ENCODE results near the gene IGF1.
"Not testable (repeated sequence)": the region's sequence is repeated elsewhere in the genome, so short reads cannot be mapped to it uniquely, and the experiment has no call there.

IGF1 gene

GRCh38 chr12:102461501-102461900 is 18.9 kb downstream of the IGF1 start:
- no peak for DNase-seq (ENCODE audit: low read depth)

DNA sequence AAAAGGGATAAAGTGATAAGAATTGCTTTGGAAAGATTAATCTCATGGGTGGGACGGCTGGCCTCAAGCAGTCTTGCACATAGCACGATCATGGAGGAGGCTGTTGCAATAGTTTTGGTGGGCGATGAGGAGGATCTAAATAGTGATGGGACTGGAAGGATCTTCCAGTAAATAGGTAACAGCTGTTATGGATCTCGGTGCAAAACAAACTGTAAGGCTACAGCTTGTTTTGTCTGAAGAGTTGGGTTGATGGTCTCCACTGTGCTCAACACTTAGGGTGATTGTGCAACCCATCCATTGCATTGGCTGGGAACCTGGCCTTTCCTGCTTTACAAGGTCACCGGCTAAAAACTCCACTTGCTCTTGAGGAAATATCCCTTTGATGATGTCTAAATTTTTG is 21.0 kb downstream of the IGF1 start:
- no peak for DNase-seq (ENCODE audit: low read depth)

DNA sequence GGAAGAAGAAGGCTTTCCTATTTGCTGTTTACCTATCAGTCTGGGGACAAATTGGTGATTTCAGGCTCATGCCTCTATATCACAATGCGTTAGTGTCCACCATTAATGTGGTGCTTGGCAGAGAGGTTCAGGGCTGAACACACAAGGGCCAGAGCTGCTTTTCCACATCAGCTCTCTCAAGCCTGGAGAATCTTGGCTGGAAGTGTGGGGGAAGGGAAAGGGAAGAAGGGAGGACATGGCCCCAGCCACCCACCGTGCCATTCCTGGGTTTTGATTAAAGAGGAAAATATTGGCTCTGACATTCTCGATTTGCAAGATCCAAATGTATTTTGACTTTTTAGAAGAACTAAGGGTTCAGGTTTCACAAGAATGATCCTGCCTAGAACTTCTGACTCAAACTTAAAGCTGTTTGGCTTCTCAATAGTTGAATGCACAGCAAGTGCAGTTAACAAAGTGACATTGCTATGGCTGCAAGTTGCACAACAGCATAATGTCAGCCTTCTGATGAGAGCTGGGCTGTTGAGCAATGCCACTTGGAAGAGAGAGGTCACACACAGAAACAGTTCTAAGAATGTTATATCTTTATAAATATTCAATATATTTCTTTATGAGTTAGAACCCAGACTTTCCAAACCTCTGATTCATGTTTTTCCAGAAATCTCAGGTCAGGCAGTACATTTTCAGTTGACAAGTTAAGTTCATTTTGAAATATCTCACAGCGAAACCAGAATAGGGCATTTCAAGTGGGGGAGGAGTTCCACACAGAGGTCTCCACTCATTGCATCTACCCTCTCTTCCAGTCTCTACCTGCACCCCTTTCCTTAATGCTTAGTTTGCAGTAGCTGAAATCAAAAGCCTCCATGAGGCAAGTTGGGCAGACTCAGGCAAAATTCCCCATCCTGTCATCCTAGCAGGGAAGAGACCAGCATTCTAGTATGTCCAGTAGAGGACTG is 25.3 kb downstream of the IGF1 start:
- DNase-seq (ENCODE audit: low read depth): no peak

DNA sequence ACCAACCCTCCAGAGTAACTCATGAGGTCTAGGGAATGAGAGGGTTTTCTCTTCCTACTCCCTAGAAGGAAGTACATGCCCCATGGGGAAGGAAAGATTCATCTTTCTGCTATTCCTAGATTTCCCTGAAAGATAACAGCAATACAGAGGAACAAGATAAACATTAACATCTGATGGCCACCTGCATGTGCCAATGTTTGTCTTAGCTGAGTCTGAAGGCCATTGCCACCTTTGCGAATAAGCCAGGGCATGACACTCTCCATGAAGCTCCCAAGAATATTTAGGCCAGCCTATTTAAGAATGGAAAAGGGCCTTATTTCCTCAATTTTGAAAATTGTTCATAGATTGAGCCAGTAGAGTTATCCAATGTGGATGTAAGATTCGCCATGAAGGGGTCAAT is 26.0 kb downstream of the IGF1 start:
- DNase-seq (ENCODE audit: low read depth): no peak

DNA sequence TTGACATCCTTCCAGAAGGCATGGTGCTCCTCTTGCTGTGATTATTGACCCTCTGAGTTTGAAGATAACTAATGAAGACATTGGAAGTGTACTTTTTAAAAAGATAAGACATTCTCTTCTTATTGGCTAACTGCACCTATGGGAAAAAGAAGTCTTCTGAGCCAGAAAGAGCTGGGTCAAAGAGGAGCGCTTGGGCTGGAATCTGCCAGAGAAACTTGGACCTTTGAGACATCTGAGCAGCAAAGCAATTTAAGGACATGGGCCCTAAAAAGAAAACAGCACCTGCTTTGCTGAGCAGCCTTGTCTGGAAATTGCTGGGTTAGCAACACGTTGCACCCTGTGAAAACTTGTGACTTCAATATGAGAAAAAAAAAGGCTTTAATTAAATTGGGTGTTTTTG is 27.8 kb downstream of the IGF1 start:
- no peak for DNase-seq (ENCODE audit: low read depth)

DNA sequence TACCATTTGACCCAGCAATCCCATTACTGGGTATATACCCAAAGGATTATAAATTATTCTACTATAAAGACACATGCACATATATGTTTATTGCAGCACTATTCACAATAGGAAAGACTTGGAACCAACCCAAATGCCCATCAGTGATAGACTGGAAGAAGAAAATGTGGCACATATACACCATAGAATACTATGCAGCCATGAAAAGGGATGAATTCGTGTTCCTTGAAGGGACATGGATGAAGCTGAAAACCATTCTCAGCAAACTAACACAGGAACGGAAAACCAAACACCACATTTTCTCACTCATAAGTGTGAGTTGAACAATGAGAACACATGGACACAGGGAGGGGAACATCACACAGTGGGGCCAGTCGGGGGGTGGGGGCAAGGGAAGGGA is 31.3 kb downstream of the IGF1 start:
- not testable (repeated sequence) for DNase-seq (ENCODE audit: low read depth)

DNA sequence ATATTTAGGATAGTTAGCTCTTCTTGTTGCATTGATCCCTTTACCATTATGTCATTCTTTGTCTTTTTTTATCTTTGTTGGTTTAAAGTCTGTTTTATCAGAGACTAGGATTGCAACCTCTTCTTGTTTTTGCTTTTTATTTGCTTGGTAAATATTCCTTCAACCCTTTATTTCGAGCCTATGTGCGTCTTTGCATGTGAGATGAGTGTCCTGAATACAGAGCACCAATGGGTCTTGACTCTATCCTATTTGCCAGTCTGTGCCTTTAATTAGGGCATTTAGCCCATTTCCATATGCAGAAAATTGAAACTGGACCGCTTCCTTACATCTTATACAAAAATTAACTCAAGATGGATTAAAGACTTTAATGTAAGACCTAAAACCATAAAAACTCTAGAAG is 32.9 kb downstream of the IGF1 start:
- not testable (repeated sequence) for DNase-seq (ENCODE audit: low read depth)

- DNase-seq (ENCODE audit: low read depth): no peak
These were observed 35.7 kb downstream of the IGF1 start for GRCh38 chr12:102444707-102445106.

GRCh38 chr12:102444093-102444492 is 36.3 kb downstream of the IGF1 start:
- DNase-seq (ENCODE audit: low read depth): no peak

DNA sequence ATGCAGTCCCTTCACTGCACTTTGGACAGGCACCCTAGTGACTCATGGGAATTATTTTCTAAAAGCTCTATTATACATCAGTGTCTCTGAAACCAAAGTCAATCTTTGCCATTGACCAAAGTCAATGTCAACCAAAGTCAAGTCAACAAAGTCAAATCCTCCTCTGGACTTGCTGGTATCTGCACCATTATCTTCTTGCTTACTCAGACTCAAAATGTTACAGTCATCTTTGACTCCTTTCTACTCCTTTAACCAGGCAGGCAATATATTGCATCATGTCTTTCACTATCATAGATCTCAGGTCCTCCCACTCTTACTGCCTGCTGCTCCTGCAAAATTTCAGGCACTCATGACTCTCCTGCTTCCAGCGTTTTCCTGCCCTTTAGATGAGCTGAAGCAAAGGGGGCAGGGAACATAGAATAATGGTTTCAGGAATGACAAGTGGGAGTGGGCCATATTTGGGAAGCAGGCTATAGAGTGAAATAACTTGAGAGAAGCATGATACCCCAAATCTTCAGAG is 39.2 kb downstream of the IGF1 start:
- no peak for DNase-seq (ENCODE audit: low read depth)

- no peak for DNase-seq (ENCODE audit: low read depth)
These were observed 40.6 kb downstream of the IGF1 start for GRCh38 chr12:102439426-102440405.

DNA sequence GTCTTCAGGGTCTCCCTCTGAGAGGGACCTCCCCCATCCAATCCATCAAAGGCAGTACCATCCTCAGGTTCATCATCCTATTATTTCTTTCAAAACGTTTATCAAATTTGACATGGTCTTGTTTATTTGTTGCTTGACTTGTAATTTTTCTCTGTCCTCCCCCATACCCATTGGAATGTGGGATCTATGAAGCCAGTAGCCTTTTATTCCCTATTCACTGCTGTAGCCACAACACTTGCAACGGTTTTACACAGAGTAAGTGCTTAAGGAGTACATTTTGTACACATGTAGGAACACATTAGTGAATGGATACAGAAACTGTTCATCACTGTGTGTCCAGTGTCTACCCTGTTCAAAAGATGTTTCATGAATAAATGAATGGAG is 41.5 kb downstream of the IGF1 start:
- DNase-seq (ENCODE audit: low read depth): no peak

DNA sequence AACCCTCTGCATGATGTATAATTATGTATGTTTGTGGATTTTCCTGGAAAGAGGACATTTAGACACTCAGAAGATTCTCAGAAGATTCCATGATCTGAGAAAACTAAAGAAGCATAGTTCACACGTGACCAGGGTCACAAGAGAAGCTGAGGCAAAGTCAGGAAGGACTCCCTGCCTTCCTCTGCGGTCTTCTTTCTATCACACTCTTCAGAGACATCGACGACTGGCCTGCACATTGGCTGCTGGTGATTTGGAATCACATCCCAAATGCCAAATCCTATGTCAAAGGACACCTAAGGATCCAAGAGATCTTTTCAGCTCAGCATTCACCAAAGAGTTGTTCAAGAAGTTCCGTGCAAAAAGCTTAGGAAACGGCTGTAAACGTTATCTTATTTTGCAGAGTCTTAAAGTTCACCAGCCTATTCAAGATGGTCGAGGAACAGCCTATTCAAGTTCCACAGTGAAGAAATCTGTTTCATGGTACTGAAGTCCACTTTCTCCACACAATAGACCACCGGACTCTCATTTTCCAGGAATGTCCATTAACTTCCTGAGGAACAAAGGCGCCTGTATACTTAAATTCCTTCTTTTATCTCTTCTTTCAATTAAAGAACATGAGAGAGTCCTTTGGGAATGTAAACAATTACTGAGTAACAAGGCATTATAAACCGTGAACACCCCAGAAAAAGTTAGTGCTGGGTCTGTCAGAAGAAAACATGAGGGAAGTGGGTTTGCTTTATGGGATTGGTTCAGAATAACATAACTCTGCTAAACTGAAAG is 42.1 kb downstream of the IGF1 start:
- no peak for DNase-seq (ENCODE audit: low read depth)

GRCh38 chr12:102437511-102437910 is 42.9 kb downstream of the IGF1 start:
- DNase-seq (ENCODE audit: low read depth): no peak

DNA sequence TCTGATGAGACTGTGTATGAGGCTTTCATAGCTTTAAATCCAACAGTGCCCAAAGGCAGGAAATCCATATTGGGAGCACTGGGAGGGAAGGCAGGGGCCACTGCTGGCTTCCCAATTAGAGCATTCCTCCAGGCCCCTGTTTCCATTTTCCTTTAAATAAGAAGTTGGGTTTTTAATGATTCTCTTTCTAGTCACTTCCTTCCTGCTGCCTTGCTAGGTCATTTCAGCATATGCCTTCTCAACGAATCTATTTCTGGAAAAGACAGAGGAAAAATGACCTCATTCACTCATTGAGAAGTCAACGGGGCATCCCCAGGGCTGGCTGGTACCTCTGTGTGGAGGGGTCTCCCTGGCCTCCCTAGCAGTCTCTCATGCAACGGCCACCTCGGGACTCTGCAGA is 43.5 kb downstream of the IGF1 start:
- no peak for DNase-seq (ENCODE audit: low read depth)

DNA sequence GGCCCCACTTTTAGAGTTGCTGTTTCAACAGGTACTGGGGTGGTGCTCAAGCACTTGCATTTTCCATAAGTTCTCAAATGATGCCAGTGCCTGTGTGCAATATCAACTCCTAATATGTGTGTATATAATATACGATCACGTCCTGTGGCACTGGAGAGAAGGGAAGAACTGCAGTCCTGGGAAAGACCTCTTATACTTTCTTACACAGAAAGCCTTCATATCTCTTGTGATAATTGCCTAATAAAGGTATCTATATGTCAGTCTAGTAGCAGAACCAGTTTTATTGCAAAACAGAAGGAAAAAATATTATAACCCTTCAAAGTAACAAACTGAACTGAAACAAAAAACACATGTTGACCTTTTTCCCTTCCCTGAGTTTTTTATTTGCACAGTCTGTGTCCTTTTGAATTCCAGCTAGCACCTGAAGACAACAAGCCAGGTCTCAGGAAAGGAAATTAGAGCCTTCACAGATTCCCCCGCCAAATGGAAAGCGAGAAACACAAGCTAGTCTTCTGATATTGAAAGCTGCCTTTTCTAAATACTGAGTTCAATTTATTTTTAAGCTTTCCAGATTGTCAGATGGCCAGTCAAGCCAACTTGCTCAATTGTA is 44.4 kb downstream of the IGF1 start:
- DNase-seq (ENCODE audit: low read depth): no peak

DNA sequence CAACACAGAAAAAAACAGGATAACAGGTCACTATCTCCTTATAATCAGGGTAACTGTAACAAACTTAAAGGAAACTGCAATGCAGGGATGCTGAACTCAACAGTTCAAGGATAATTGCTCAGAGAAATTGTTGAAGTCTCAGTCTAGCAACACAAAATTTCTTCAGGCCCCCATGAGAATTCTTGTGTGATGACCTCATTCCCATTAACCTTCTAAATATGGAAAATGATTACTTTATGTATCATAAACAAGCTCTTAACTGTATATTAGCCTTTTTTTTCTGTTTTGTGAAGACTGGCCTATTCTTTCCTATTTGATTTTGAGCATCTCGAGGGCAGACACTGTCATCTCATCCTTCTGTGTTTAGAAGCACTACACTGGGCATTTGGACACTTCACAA is 47.1 kb downstream of the IGF1 start:
- no peak for DNase-seq (ENCODE audit: low read depth)

DNA sequence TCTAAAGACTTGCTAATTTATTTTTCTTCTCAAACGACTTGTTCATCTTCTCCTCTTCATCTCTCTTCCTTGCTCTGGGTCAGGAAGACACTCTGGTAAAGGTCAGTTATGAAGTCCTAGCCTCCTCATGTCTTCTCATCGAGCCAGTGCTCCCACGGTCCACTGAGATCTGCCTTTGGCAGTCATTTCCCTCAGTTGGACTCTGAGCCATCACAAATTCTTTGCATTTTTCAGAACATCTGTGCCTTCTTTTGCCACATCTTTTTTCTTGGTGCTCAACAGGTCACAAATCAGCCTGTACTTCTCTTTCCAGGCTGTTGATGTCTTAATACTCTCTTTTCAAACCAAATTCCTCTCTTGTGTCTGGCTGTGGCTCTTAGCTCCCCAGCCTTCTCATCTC is 49.7 kb downstream of the IGF1 start:
- DNase-seq (ENCODE audit: low read depth): no peak

DNA sequence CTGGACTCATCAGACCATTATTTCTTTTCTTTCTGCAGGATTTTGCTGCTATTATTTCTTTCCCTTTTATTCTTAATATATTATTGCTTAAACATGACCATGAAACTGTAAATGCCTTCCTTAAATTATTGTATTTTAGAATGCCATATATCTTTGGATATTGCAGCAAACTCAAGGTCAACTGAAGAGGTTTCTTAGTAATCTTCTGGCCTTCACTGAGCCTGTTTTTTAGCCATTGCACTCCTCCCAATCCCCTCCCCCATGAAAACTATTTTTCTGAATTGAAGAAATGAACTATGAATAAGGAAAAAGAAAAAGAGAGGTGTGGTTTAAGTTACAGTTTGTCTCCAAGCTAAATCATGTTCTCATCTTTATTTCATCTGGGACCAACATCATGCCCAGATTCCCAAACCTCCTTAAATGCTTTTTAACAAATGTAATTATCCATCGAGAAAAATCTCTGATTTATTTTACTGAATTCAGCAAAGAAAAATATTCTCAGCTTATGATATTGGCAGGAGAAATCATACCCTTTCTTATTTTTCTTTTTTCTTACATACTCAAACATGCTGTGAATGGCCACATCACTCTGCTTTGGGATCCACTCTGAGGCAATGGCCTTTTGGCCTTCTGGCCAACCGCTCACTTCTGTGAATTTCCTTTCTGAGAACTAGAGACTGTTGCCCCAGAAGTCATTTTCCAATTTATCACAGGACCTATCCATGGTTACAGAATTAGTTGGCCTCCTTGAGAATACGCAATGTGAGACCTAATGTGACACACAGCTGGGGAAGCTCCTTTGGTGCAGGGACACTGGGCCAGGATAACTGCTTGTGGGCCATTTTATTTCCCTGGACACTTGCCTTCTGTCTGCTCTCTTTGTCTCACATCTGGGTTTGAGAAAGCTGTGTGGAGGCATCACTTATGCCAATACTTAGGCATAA is 50.9 kb downstream of the IGF1 start:
- DNase-seq (ENCODE audit: low read depth): no peak

DNA sequence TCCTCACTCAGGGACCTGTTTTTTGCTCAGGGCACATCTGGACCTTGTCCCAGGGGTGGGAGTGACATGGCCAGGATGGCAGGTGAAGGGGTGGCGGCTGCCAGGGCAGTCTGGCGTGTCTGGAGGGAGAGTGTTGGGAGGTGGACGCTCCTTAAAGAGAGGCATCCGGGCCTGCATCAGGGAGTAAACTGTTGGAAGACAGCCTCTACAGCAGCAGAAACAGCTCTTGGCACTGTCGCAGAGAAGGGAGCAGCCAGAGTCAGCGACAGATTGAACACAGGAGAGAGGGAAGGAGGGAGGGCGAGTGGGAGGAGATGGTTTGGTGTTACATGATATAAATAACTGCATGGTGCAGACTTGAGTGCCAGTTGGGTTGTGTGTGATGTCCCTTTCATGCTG is 52.8 kb downstream of the IGF1 start:
- no peak for DNase-seq (ENCODE audit: low read depth)

Data from stimulated activated CD8-positive, alpha-beta memory T cell treated with anti-CD3 and anti-CD28 coated beads, Interleukin-12 subunit alpha, Interleukin-12 subunit beta, amount 100 ng/mL, for 1 hour (primary cell).